Measurements from ENCODE around the gene TOX2.
A peak's percentile ranks its signal among the peaks of the same experiment; 100 is the strongest.

Gene TOX2

GRCh38 chr20:44098657-44099056 lies 184.0 kb downstream of the TOX2 start:
- no peak for DNase-seq (ENCODE audit: low read depth)
- H3K4me3 ChIP-seq (ENCODE audit: low read depth, low read length), result no peak overlapping the region
- TF ChIP-seq CTCF (IDR thresholded peaks at IDR 0.05; ENCODE audit: control insufficient read depth, extremely low read depth, insufficient read depth), result no peak

- TF ChIP-seq CTCF (IDR thresholded peaks at IDR 0.05; ENCODE audit: control insufficient read depth, extremely low read depth, insufficient read depth), result no peak
- H3K4me3 ChIP-seq (ENCODE audit: low read depth, low read length), result no peak overlapping the region
- no peak for DNase-seq (ENCODE audit: low read depth)
These were observed 185.2 kb downstream of the TOX2 start for GRCh38 chr20:44099832-44100231.

- H3K4me3 ChIP-seq (ENCODE audit: low read depth, low read length), result no peak overlapping the region
- no peak for DNase-seq (ENCODE audit: low read depth)
- TF ChIP-seq CTCF (IDR thresholded peaks at IDR 0.05; ENCODE audit: control insufficient read depth, extremely low read depth, insufficient read depth), result no peak
These were observed 187.9 kb downstream of the TOX2 start for GRCh38 chr20:44102582-44102981.

- H3K4me3 ChIP-seq (ENCODE audit: low read depth, low read length), result no peak overlapping the region
- TF ChIP-seq CTCF (IDR thresholded peaks at IDR 0.05; ENCODE audit: control insufficient read depth, extremely low read depth, insufficient read depth), result no peak
- peak; percentile 54 for DNase-seq (ENCODE audit: low read depth)
These were observed 190.3 kb downstream of the TOX2 start for GRCh38 chr20:44104798-44105517.

GRCh38 chr20:44106615-44107014 lies 192.0 kb downstream of the TOX2 start:
- DNase-seq (ENCODE audit: low read depth), result no peak
- H3K4me3 ChIP-seq (ENCODE audit: low read depth, low read length), result no peak overlapping the region
- TF ChIP-seq CTCF (IDR thresholded peaks at IDR 0.05; ENCODE audit: control insufficient read depth, extremely low read depth, insufficient read depth), result no peak

GRCh38 chr20:44109951-44110361 lies 195.3 kb downstream of the TOX2 start:
- no peak overlapping the region for H3K4me3 ChIP-seq (ENCODE audit: low read depth, low read length)
- TF ChIP-seq CTCF (IDR thresholded peaks at IDR 0.05; ENCODE audit: control insufficient read depth, extremely low read depth, insufficient read depth), result no peak
- DNase-seq (ENCODE audit: low read depth), result no peak
